IMR-90 (cell line): ENCODE data around the gene OPRL1. TPM values are rescaled to one million over a fixed set of nuclear protein-coding genes. Genes with fewer than 3 reads are reported as not detected.

Experiments
- ATAC-seq: fragments of 200-7000 bp; cut with Tn5 transposase; 2 replicates; pipeline ENCODE4 v1.9.1; 2020; ENCODE audit warnings: low read depth, mild to moderate bottlenecking, moderate library complexity
- BruUV-seq: library from RNA; stranded (reverse); fragments of 400-500 nt; replicated peaks from 2 replicates; lab custom pipeline; 2021; lab: Mats Ljungman, UMichigan
- CTCF ChIA-PET: fragments of 300-600 bp; formaldehyde crosslinking; extraction: SDS; loops from one replicate; lab custom pipeline; 2021; ENCODE audit warnings: antibody characterized with exemption; lab: Yijun Ruan, JAX
- POLR2A ChIA-PET: fragments of 300-600 bp; sonication (Branson Sonifier 250); formaldehyde crosslinking; loops from one replicate; lab custom pipeline; 2022; ENCODE audit warnings: antibody characterized with exemption; ENCODE audit not compliant: unreplicated experiment; lab: Charles Lee
- DNase-seq: peaks from one replicate; pipeline ENCODE4 v3.0.0; 2013
- H2AFZ ChIP-seq: replicated peaks from 2 replicates; pipeline ENCODE3; 2013; ENCODE audit warnings: low read length, mild to moderate bottlenecking; ENCODE audit not compliant: poor library complexity
- H2AK5ac ChIP-seq: 2 replicates; pipeline ENCODE4 v1.6.1; 2013; ENCODE audit warnings: low read depth, low read length, inconsistent platforms
- H2AK9ac ChIP-seq: replicated peaks from 2 replicates; pipeline ENCODE3; 2013; ENCODE audit warnings: mild to moderate bottlenecking, low read depth, low read length, moderate library complexity; ENCODE audit not compliant: poor library complexity
- H2BK120ac ChIP-seq: 2 replicates; pipeline ENCODE4 v1.6.1; 2013; ENCODE audit warnings: low read depth, low read length, inconsistent platforms
- H2BK15ac ChIP-seq: 3 replicates; pipeline ENCODE4 v1.6.1; 2013; ENCODE audit warnings: low read depth, low read length, inconsistent platforms
- H2BK20ac ChIP-seq: 2 replicates; pipeline ENCODE4 v1.6.1; 2013; ENCODE audit warnings: low read depth, mild to moderate bottlenecking, inconsistent platforms, low read length, moderate library complexity
- H2BK5ac ChIP-seq: 2 replicates; pipeline ENCODE4 v1.6.1; 2013; ENCODE audit warnings: mild to moderate bottlenecking, low read depth, low read length, inconsistent platforms; ENCODE audit not compliant: poor library complexity, severe bottlenecking
- H3K14ac ChIP-seq: replicated peaks from 2 replicates; pipeline ENCODE4 v1.6.1; 2013; ENCODE audit warnings: low read depth, low read length, inconsistent platforms
- H3K18ac ChIP-seq: 2 replicates; pipeline ENCODE4 v1.6.1; 2013; ENCODE audit warnings: low read depth, low read length, control low read depth
- H3K23ac ChIP-seq: 2 replicates; pipeline ENCODE4 v1.6.1; 2013; ENCODE audit warnings: low read depth, low read length, inconsistent platforms
- H3K27ac ChIP-seq: 2 replicates; pipeline ENCODE4 v1.5.1; 2013; ENCODE audit warnings: mild to moderate bottlenecking, control low read depth, low read length; ENCODE audit not compliant: insufficient read depth
- H3K27me3 ChIP-seq: 2 replicates; pipeline ENCODE4 v1.6.1; 2013; ENCODE audit warnings: low read length; ENCODE audit not compliant: control insufficient read depth, insufficient read depth
- H3K36me3 ChIP-seq: 2 replicates; pipeline ENCODE4 v1.6.1; 2013; ENCODE audit warnings: low read length, mixed read lengths; ENCODE audit not compliant: control insufficient read depth, insufficient read depth
- H3K4ac ChIP-seq: 2 replicates; pipeline ENCODE4 v1.6.1; 2013; ENCODE audit warnings: low read depth, low read length, inconsistent platforms
- H3K4me1 ChIP-seq: 2 replicates; pipeline ENCODE4 v1.6.1; 2013; ENCODE audit warnings: low read length, mixed read lengths; ENCODE audit not compliant: control insufficient read depth, insufficient read depth
- H3K4me2 ChIP-seq: 2 replicates; pipeline ENCODE4 v1.6.1; 2013; ENCODE audit warnings: low read depth, mild to moderate bottlenecking, control low read depth, low read length, moderate library complexity
- H3K4me3 ChIP-seq: 2 replicates; pipeline ENCODE4 v1.5.1; 2013; ENCODE audit warnings: low read depth, mild to moderate bottlenecking, control low read depth, low read length, moderate library complexity; ENCODE audit not compliant: insufficient read depth
- H3K56ac ChIP-seq: 2 replicates; pipeline ENCODE4 v1.6.1; 2013; ENCODE audit warnings: low read length, inconsistent platforms; ENCODE audit not compliant: insufficient read depth; ENCODE audit errors: extremely low read depth
- H3K79me1 ChIP-seq, 2 experiments: 2 replicates each; pipeline ENCODE4 v1.6.1; 2013; ENCODE audit warnings: low read length in 2 of 2, inconsistent platforms in 1 of 2, low read depth in 1 of 2
- H3K9ac ChIP-seq: 2 replicates; pipeline ENCODE4 v1.6.1; 2013; ENCODE audit warnings: low read depth, low read length, control low read depth
- H3K9me1 ChIP-seq: 2 replicates; pipeline ENCODE4 v1.6.1; 2013; ENCODE audit warnings: low read length, inconsistent platforms; ENCODE audit not compliant: insufficient read depth
- H3K9me3 ChIP-seq: 2 replicates; pipeline ENCODE4 v1.6.1; 2013; ENCODE audit warnings: low read length; ENCODE audit not compliant: control insufficient read depth, insufficient read depth
- H4K20me1 ChIP-seq: 2 replicates; pipeline ENCODE4 v1.6.1; 2013; ENCODE audit warnings: low read length, inconsistent platforms; ENCODE audit not compliant: insufficient read depth
- H4K5ac ChIP-seq: 2 replicates; pipeline ENCODE4 v1.6.1; 2013; ENCODE audit warnings: mild to moderate bottlenecking, low read depth, low read length, control low read depth
- H4K8ac ChIP-seq, 2 experiments: 2 replicates each; pipeline ENCODE4 v1.6.1; 2013; ENCODE audit warnings: low read depth in 2 of 2, low read length in 2 of 2, control low read depth in 1 of 2, inconsistent platforms in 1 of 2
- H4K91ac ChIP-seq: 2 replicates; pipeline ENCODE4 v1.6.1; 2013; ENCODE audit warnings: low read depth, low read length, inconsistent platforms; ENCODE audit not compliant: insufficient read depth
- BHLHE40 ChIP-seq: fragments of 150-350 bp; IDR thresholded peaks from 2 replicates; pipeline ENCODE4 v1.6.1; 2016; ENCODE audit warnings: mild to moderate bottlenecking, low read depth, low read length
- CHD1 ChIP-seq: IDR thresholded peaks from 2 replicates; pipeline ENCODE4 v1.6.1; 2012; ENCODE audit warnings: low read depth, low read length, improper control_type of control experiment
- FOS ChIP-seq: fragments of 150-350 bp; IDR thresholded peaks from 2 replicates; pipeline ENCODE4 v1.6.1; 2016; ENCODE audit warnings: low read depth, low read length
- MAFK ChIP-seq: IDR thresholded peaks from 2 replicates; pipeline ENCODE4 v1.6.1; 2012; ENCODE audit warnings: low read depth, low read length, improper control_type of control experiment
- MAZ ChIP-seq: IDR thresholded peaks from 2 replicates; pipeline ENCODE4 v1.6.1; 2012; ENCODE audit warnings: low read depth, mild to moderate bottlenecking, low read length, improper control_type of control experiment, moderate library complexity, borderline replicate concordance
- MXI1 ChIP-seq: IDR thresholded peaks from 2 replicates; pipeline ENCODE4 v1.6.1; 2012; ENCODE audit warnings: low read depth, mild to moderate bottlenecking, low read length, moderate library complexity, borderline replicate concordance
- NFE2L2 ChIP-seq: fragments of 150-350 bp; IDR thresholded peaks from 2 replicates; pipeline ENCODE4 v1.6.1; 2016; ENCODE audit warnings: low read depth, mild to moderate bottlenecking, low read length
- POLR2A ChIP-seq: IDR thresholded peaks from 2 replicates; pipeline ENCODE4 v1.6.1; 2012; ENCODE audit warnings: mild to moderate bottlenecking, low read depth, low read length
- RAD21 ChIP-seq: IDR thresholded peaks from 2 replicates; pipeline ENCODE4 v1.6.1; 2012; ENCODE audit warnings: low read length, improper control_type of control experiment
- RFX5 ChIP-seq: IDR thresholded peaks from 2 replicates; pipeline ENCODE4 v1.8.0; 2012; ENCODE audit warnings: low read depth, mild to moderate bottlenecking, low read length, moderate library complexity
- SMC3 ChIP-seq: fragments of 150-350 bp; IDR thresholded peaks from 2 replicates; pipeline ENCODE4 v1.6.1; 2016; ENCODE audit warnings: low read depth, mild to moderate bottlenecking, antibody characterized with exemption, low read length, moderate library complexity
- WGBS, 2 experiments: methylation state at CpG; one replicate each; pipeline versions ENCODE4 v1.1.5 to v1.1.7; 2013; ENCODE audit warnings: missing lambda C conversion rate in 2 of 2; ENCODE audit not compliant: insufficient read length in 1 of 2; ENCODE audit errors: extremely low coverage in 2 of 2; 5-methylcytosine and 5-hydroxymethylcytosine counted together
- dilution Hi-C: fragments of 300-500 bp; cut with HindIII; formaldehyde crosslinking; loops from one replicate; pipeline ENCODE4 v1.14.3; 2018; ENCODE audit warnings: low sequenced_read_pairs; ENCODE audit not compliant: unreplicated experiment
- in situ Hi-C: fragments of 300-500 bp; cut with MboI; formaldehyde crosslinking; loops from 3 replicates; pipeline ENCODE4 v1.14.3; 2019; ENCODE audit warnings: low sequenced_read_pairs, inconsistent platforms, mixed read lengths
- intact Hi-C: fragments of 100-400 bp; cut with micrococcal nuclease; formaldehyde crosslinking; loops from 2 replicates; pipeline ENCODE4 v1.10.0; 2022
- polyA plus RNA-seq, 3 experiments: library from polyadenylated mRNA; depleted of rRNA; stranded (reverse); fragments of >200 nt; gene quantifications; 2 replicates each; pipeline ENCODE4 v1.2.3, GENCODE V29; 2012; ENCODE audit warnings: low replicate concordance in 1 of 3
- total RNA-seq: library from RNA; depleted of rRNA; stranded (reverse); fragments of >200 nt; gene quantifications from 2 replicates; pipeline ENCODE4 v1.2.3, GENCODE V29; 2012
- TF ChIP-seq, protein P1 (sequence below): fragments of 150-350 bp; IDR thresholded peaks from 2 replicates; pipeline ENCODE4 v1.6.1; 2017; ENCODE audit warnings: mild to moderate bottlenecking, antibody characterized with exemption, low read length, low read depth
- TF ChIP-seq, protein P2 (sequence below): conservative IDR thresholded peaks from 2 replicates; pipeline ENCODE4 v1.5.1; 2012; ENCODE audit warnings: mild to moderate bottlenecking, low read depth, low read length, improper control_type of control experiment

Gene OPRL1
- total and polyA plus RNA-seq, 2 of the 4 experiments (the other 2 are of a cell fraction) = 0.36 to 1.2 TPM

DNA sequence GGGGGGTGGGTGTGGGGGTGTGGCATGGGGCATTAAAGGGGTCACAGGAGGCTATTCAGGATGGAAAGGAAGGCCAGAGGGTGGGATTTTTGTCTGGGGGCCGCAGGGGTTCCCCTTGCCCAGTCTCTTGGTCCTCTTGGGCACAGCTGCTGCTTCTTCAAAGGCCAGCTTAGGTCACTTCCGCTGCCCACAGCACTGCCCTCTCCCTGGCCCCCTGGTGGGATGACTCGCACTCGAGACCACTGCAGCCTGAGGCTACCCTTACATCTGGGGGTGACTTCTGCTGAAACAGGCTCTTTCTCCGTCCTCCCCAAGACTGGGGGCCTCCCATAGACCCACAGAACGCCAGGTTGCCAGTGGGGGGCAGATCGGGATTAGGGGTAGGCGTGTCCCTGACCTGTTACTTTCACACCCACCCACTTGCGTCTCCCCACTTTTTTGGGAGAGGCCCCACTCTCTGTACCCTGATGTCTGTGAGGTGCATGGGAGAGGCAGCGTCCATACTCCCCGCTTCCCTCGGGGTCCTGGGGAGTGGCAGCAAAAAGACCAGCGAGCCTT is 3.0 kb downstream of the OPRL1 start:
- Histone ChIP-seq H3K4ac (no peak overlapping the region), H3K27ac (no peak overlapping the region), H3K23ac (no peak overlapping the region), H3K9me1 (no peaks in the 10 kb centered on the region), H3K27me3 (peaks cover 46% of the 10 kb centered on the region), H3K18ac (no peak overlapping the region), H2AFZ (peak overlapping the region; percentile 91), H2BK15ac (no peak overlapping the region), H3K4me1 (peaks cover 17% of the 10 kb centered on the region), H4K91ac (no peak overlapping the region), H3K56ac (no peak overlapping the region), H2BK120ac (no peak overlapping the region), H3K4me2 (peak overlapping the region; percentile 81), H4K20me1 (peaks cover 15% of the 10 kb centered on the region), H4K8ac (no peak overlapping the region), H3K9me3 (peaks cover 8% of the 10 kb centered on the region; the same call in 1 of the 2 replicates), H2BK20ac (no peak overlapping the region), H4K5ac (no peak overlapping the region), H2AK5ac (no peak overlapping the region), H3K79me1 (peaks cover 6 to 8% of the 10 kb centered on the region in 2 experiments; a peak in 3 of 4 replicates), H3K9ac (no peak overlapping the region), H2BK5ac (no peak overlapping the region), H3K36me3 (no peaks in the 10 kb centered on the region), H2AK9ac (no peak overlapping the region), H3K4me3 (peak overlapping the region; percentile 63; the same call in 1 of the 2 replicates), H3K14ac (no peak overlapping the region)
- CTCF ChIA-PET = interaction anchor here (1.1 kb wide), 3 partner anchors 33 to 178 kb away, joined by 3 to 6 read pairs (median 4); no protein-coding TSS in a partner anchor
- ATAC-seq (no peak), DNase-seq (no peak)
- TF ChIP-seq MAFK (no peak), NFE2L2 (no peak), BHLHE40 (no peak), RFX5 (no peak), FOS (no peak), POLR2A (no peak), MAZ (no peak), RAD21 (no peak), MXI1 (no peak), SMC3 (no peak), CHD1 (no peak)
- TF ChIP-seq, protein P1, sequence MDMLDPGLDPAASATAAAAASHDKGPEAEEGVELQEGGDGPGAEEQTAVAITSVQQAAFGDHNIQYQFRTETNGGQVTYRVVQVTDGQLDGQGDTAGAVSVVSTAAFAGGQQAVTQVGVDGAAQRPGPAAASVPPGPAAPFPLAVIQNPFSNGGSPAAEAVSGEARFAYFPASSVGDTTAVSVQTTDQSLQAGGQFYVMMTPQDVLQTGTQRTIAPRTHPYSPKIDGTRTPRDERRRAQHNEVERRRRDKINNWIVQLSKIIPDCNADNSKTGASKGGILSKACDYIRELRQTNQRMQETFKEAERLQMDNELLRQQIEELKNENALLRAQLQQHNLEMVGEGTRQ = no peak
- TF ChIP-seq, protein P2, sequence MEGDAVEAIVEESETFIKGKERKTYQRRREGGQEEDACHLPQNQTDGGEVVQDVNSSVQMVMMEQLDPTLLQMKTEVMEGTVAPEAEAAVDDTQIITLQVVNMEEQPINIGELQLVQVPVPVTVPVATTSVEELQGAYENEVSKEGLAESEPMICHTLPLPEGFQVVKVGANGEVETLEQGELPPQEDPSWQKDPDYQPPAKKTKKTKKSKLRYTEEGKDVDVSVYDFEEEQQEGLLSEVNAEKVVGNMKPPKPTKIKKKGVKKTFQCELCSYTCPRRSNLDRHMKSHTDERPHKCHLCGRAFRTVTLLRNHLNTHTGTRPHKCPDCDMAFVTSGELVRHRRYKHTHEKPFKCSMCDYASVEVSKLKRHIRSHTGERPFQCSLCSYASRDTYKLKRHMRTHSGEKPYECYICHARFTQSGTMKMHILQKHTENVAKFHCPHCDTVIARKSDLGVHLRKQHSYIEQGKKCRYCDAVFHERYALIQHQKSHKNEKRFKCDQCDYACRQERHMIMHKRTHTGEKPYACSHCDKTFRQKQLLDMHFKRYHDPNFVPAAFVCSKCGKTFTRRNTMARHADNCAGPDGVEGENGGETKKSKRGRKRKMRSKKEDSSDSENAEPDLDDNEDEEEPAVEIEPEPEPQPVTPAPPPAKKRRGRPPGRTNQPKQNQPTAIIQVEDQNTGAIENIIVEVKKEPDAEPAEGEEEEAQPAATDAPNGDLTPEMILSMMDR = no peak
- no CpG with 5 or more reads among the region's 13 CpGs for WGBS, 2 experiments
- in situ Hi-C loops = no loop called here
- intact Hi-C loops = loop anchor here (1.0 kb wide), 1 partner anchor 37 kb away; no protein-coding TSS in a partner anchor
- POLR2A ChIA-PET = no interaction called here
- no TSS peak for BruUV-seq
- dilution Hi-C loops = no loop called here
